Measurements from ENCODE around the gene NT5DC4. TPM values are rescaled to one million over a fixed set of nuclear protein-coding genes. Genes with fewer than 3 reads are reported as not detected.

Gene NT5DC4
- total RNA-seq, 2 donors from 2014 or later, result not detected

DNA sequence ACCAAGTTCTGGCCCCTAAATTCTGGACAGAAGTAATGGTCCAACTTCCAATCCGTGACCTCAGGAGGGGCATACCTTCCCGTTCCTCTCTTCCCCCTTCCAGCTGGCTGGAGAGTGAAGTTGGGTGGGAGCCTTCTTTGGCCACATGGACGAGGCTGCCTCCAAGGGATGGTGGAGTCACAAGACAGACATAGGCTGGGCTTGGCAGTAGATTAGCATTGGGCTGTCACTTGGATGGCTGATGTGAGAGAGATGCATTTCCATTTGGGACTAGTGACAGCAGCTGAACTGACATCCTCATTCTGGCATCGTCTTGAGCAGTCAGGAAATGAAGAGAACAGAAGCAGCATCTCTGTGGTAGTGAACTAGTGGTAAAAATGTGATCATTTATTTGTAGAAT is 12.6 kb downstream of the NT5DC4 start:
- intact Hi-C loops (cut with DNase I), result no loop called here
- DNase-seq (ENCODE audit: low spot score), result no peak

DNA sequence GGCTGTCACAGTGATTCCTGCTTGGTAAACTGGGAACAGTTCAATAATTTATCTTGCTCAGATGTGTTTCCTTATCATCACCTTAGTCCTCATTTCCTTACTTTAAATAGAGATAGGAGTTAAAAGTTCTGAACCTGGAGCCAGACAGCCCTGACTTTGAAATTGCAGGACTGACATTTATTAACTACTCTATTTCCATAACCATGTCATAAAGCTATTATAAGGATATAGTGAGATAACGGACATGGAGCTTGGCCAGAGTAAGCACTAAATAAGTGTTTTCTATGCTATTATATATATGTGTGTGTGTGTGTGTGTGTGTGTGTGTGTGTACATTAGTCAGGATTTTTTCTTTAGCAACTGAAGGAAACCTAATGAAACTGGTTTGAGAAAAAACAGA is 13.1 kb downstream of the NT5DC4 start:
- intact Hi-C loops (cut with DNase I), result no loop called here
- no peak for DNase-seq (ENCODE audit: low spot score)

- no peak for DNase-seq (ENCODE audit: low spot score)
- intact Hi-C loops (cut with DNase I), result no loop called here
Measured at GRCh38 chr2:112737542-112738232, 16.9 kb downstream of the NT5DC4 start.

DNA sequence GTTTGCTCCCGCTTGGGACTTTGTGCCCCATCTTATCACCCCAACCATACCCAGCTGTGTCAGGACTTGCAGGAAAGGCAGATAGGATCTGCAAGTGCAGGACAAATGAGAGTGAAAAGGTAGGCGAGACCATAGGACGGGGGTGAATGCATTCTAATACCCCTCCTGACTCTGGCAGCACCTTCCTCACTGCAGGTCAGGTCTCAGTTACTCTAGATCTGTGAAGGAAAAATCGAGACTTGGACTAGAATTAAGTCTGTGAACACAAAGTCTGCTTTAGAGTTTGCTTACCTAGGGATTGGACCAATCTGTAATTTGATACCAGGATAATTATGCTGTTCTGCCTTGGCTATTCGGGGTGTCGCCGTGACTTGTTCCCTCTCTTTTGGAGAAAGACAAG is 19.7 kb downstream of the NT5DC4 start:
- intact Hi-C loops (cut with DNase I), result no loop called here
- DNase-seq (ENCODE audit: low spot score), result no peak

GRCh38 chr2:112749755-112750559 is 29.1 kb downstream of the NT5DC4 start:
- DNase-seq (ENCODE audit: low spot score), result peak; percentile 90
- intact Hi-C loops (cut with DNase I), result no loop called here

GRCh38 chr2:112750560-112750843 is 29.7 kb downstream of the NT5DC4 start:
- intact Hi-C loops (cut with DNase I), result no loop called here
- DNase-seq (ENCODE audit: low spot score), result no peak

DNA sequence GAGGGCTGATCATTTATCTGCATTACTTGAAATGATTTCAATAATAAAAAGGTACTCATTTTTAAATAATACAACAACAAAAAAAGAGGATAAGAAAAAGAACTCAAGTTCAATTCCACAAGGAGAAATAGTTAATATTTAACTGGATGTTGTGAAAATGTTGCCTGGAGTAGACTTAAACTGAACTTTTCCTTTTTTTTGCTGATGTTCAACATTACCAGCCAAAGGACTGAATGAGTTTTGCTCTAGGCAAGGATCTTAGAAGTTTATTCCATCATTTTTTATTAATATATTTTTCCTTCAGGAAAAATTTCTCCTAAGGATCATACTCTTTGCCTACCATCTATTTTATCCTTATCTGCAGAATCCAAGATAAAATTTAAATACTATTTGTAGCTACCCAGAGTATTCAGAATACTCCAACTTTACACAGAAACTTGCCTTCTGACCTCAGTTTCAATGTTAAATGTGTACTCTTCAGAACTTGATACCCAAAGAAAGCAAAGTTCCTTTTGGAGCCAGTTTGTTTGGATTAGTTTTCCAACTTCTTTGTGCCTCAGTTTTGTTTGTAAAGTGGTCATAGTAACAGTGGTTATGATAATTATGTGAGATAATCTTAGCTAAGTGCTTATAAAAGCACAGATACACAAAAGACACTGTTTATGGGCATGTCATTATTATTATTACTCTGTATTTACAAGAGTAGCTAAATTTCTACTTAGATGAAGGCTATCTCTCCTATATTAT is 30.8 kb downstream of the NT5DC4 start:
- intact Hi-C loops (cut with DNase I), result no loop called here
- DNase-seq (ENCODE audit: low spot score), result no peak

- no peak for DNase-seq (ENCODE audit: low spot score)
- intact Hi-C loops (cut with DNase I), result no loop called here
Measured at GRCh38 chr2:112752667-112753066, 31.8 kb downstream of the NT5DC4 start.

DNA sequence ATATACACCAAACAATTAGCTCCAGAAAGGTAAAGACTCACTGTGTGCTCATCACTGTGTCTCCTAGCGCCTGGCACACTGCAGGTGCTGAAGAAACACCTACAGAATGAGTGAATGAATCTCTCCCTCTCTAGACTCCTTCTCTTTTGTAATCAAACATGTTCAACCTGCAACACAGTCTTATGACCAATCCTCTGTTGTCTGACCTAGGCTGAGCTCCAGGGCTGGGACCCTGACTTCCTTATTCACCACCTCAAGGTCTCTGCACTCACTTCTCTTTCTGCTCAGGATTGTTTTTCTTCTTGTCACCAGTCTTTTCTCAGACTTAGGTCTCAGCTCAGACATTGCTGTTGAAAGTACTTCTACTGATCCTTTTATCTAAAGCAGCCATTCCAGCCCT is 33.7 kb downstream of the NT5DC4 start:
- intact Hi-C loops (cut with DNase I), result no loop called here

GRCh38 chr2:112755444-112755843 is 34.6 kb downstream of the NT5DC4 start:
- intact Hi-C loops (cut with DNase I), result no loop called here
- no peak for DNase-seq (ENCODE audit: low spot score)

More for the DNA sequence above, 33.7 kb downstream of the NT5DC4 start:
- no peak for DNase-seq (ENCODE audit: low spot score)

DNA sequence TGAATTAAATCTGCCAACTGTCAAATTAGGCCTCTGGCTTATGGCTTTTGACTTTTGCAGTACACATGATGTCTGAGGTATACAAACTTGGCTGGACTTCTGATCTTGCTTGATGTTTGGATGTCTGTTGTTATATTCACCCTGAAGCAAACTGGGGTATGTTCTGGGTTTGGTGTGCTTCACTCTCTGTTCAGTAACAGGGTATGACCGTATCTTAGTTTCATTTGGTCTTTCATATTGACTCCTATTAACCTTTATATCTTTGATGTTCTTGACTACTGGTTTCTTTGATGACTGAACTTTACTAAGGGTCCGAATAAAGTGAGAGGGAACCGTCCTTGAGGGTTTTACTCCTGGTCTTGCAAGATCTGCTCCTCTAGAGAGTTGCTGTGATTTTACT is 35.4 kb downstream of the NT5DC4 start:
- intact Hi-C loops (cut with DNase I), result loop anchor here in 1 of 2 donors (1.0 kb wide), 1 partner anchor 29 kb away; no protein-coding TSS in a partner anchor
- no peak for DNase-seq (ENCODE audit: low spot score)

- no peak for DNase-seq (ENCODE audit: low spot score)
- intact Hi-C loops (cut with DNase I), result no loop called here
Measured at GRCh38 chr2:112757265-112757664, 36.4 kb downstream of the NT5DC4 start.

GRCh38 chr2:112758711-112759110 is 37.9 kb downstream of the NT5DC4 start:
- intact Hi-C loops (cut with DNase I), result no loop called here
- DNase-seq (ENCODE audit: low spot score), result no peak

GRCh38 chr2:112760149-112760548 is 39.3 kb downstream of the NT5DC4 start:
- intact Hi-C loops (cut with DNase I), result no loop called here
- DNase-seq (ENCODE audit: low spot score), result no peak

DNA sequence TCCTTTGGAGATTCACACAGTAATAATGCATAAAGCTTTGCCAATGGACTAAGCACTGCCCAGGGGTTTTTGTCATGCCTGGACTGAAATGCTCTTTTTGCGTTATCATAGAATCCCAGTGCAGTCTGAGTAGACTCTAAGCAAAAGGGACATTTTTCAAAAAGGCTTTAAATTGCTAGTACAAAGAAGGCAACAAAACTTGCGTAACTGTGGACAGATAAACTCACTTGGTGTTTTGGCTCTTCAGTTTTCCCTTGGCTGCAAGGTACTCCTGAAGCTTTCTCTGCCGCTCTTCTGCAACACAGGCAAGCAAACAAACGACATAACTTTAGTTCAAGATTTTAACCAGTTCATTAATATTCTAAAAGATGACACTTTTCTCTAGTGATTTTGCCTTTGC is 41.5 kb downstream of the NT5DC4 start:
- intact Hi-C loops (cut with DNase I), result no loop called here
- no peak for DNase-seq (ENCODE audit: low spot score)

GRCh38 chr2:112764071-112765044 is 43.5 kb downstream of the NT5DC4 start, which contains the start of gene CKAP2L:
CKAP2L (minus strand) TSS chr2:112764609; CDS start chr2:112764598, 11 bp downstream.
- intact Hi-C loops (cut with DNase I), result no loop called here
- DNase-seq (ENCODE audit: low spot score), result peak; percentile 98

GRCh38 chr2:112765251-112765650 is 44.4 kb downstream of the NT5DC4 start:
- DNase-seq (ENCODE audit: low spot score), result no peak
- intact Hi-C loops (cut with DNase I), result no loop called here

GRCh38 chr2:112767693-112768330 is 47.0 kb downstream of the NT5DC4 start:
- intact Hi-C loops (cut with DNase I), result no loop called here
- DNase-seq (ENCODE audit: low spot score), result no peak

GRCh38 chr2:112768432-112768831 is 47.6 kb downstream of the NT5DC4 start:
- intact Hi-C loops (cut with DNase I), result no loop called here

More at GRCh38 chr2:112768432-112768831, 47.6 kb downstream of the NT5DC4 start:
- DNase-seq (ENCODE audit: low spot score), result no peak
